NCI-H1694 treated with DMSO at 0.1 percent for 48 hours (cell line): ENCODE results near the gene LAMB1.
"Not testable (repeated sequence)": the region's sequence is repeated elsewhere in the genome, so short reads cannot be mapped to it uniquely, and the experiment has no call there.

ENCODE experiments used
- DNase-seq: peaks from one replicate; lab custom pipeline; 2025; lab: John Stamatoyannopoulos, UW

Gene LAMB1

DNA sequence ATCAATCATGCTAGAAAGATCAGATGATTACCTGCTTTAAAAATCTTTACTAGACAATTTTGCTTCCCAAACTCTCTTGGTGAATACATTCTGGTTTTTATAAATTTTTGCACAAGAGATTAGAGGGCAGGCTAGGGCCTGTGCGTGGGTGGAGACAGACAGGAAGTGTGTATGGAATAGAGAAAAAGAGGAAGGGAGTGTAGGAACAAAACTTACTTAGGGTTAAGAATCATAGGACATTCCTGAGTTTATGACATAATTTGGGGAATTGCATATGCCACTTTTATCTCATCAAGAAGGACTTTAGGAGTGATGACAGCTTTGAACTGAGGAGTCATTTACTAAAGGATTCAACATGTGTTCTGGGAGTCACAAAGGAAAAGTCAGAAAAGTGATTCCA, 31.3 kb downstream of the LAMB1 start:
- DNase-seq = no peak

DNA sequence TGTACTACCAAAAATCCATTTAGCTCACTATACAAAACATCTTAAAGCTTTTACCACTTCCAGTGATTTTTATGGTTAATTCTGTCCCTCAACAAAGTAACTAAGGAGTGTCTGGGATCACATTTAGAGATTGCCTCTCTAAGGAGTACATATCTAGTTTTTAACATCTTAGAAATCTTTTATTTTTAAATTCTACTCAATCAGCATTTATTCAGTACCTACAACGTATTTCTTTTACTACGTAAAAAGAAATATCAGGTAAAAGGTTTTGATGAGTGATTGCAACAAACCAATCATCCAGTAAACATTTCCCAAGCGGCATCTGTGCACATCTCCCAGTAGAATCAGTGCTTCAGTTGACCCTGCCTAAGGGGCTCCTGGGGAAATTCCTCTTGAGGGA, 31.9 kb downstream of the LAMB1 start:
- DNase-seq = no peak

DNA sequence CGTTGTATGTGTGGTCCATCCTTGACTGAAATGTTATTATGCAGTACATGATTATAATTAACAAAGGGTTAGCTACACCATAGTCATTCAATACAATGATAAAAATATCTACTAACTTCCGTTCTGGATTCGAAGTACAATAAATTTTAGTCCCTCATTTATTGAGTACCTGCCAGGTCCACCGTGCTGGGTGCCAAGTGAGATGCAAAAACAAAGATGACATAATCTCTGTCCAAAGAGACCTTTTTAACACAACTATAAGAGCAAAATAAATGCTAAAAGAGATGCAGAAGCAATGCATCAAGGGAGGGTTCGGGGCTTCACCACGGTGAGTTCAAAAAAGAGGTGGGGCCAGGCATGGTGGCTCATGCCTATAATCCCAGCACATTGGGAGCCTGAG, 33.1 kb downstream of the LAMB1 start:
- DNase-seq = no peak

DNA sequence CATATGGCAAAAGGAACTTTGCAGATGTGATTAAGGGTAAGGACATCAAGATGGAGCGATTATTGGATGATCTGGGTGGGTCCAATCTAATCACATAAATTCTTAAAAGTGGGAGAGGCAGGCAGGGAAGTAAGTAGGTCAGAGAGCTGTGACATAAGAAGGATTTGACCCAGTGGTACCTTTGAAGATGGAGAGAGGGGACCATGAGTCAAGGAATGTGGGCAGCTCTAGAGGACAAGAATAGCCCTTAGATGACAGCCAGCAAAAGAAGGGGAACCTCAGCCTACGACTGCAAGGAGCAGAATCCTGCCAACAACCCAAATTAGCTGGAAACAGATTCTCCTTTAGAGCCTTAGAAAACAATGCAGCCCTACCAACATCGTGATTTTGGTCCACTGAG, 34.5 kb downstream of the LAMB1 start:
- DNase-seq = no peak

DNA sequence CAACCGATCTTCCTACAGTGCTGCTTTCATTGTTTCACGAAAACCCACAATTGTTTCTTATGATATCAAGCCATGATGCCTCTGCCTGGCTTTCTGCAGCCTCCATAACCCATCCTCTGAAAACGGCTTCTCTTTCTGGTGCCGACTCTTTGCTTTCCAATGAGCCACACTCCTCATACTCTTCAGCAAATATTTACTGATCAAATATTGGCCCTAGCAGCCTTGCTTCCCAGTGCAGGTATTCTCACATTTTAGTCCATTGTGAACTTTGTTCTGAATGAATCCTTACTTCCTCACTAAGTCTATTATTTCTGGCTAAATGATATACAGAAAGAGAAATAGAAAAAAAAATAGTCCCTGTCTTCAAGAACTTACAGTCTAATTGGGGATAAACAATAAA, 35.5 kb downstream of the LAMB1 start:
- no peak for DNase-seq

DNA sequence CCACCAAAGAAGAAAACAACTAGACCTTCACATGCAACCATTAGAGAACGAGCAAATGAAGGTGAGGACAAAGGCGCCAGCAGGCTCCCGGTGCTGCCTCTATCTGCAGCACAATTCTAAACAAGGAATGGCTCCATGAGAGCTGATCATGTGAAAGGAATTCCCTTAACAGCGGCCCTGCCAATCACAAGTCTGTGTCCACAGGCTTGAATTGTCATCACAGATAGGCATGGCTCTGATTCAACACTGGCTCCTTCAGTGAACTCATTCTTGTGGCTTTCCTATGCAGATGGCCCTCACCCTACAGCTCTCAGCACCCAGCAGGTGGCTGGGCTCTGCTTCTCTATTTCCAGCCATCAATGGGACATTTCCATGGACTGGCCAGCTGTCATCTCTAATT, 36.2 kb downstream of the LAMB1 start:
- DNase-seq = peak; percentile 85

DNA sequence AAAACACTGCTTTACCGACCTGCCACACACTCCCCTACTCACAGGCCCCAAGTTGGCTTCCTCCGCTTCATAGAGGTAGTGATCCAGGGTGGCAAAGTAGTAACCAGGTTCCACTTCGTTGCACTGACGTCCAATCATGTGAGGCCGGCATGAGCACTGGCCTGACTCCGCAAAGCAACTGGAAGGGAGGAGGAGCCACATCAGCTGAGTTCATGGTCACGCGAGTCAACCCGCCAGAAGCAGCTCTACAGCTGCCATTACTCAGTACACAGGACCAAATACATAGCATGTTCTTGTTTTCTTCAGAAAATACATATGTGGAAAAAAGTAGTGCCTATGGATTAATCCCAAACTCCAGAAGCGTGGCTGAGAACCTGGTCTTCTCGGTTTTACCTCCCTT, 38.5 kb downstream of the LAMB1 start:
- no peak for DNase-seq

DNA sequence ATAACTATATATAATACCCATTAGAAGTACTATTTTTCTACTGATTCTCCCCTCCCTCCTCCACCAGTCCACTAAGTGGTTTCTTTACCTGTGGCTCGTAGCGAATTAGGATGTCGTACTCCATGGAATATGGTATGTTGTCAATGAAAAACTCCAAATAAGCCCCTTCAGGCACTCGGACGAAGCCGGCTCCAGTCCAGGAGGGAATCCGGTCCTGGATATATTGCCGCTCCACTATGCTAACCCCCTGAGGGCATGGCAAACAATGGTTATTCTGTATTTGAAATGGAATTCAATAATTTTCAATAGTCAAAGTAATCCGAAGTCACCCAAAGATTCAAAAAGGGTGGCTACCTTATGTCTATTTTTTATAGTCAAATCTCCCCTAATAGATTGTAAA, 40.1 kb downstream of the LAMB1 start:
- DNase-seq = no peak

DNA sequence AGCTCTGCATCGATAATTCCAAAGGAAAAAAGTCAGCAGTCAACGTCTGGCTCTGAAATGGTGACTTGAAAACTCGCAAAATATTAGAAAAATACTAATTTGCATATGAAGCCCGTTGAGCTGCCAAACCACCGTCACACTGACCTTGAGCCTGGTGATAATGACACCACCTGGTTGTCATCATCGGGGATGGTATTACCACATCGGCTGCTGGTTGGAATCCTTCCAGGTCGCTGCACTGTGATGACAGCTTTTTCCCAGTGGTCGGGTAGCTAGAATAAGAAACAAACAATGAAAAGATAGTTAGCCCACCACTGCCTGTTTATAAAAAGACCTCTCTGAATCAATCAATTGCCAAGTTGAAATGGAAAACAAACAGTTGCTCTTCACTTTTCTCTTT, 41.6 kb downstream of the LAMB1 start:
- peak; percentile 55 for DNase-seq

DNA sequence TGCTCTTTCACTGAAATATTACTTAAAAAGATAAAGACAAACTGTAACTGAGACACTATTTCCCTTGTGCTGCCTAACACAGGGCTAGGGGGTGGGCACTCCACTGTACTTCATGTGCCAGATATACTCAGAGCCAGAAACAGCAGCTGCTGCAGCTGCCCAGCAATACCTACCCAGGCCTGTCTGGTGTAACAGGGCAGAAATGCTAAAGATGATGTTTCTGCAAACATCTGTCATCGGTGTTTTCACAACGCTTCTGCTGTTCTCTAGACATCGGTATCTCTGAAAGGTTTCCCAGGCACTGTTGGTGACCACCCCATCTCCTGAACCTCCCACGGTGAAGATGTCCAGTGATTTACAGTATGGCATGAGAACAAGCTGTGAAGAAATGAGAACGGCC, 42.7 kb downstream of the LAMB1 start:
- peak; percentile 91 for DNase-seq

DNA sequence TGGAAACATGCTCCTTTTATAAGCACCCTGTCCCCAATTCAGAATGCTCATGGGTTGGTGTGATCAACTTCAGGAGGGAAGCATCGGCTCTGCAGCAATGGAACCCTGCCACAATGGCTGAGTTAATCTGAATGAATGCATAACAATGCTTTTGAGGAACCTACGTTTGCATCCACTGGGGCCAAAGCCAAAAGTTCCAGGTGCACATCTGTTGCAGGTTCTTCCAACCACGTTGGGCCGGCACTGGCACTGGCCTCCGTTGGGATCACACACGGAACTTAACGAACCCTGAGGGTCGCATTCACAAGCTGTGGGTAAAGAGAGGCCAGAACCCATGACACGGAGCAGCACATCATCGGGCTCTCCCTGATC, 43.4 kb downstream of the LAMB1 start:
- no peak for DNase-seq

DNA sequence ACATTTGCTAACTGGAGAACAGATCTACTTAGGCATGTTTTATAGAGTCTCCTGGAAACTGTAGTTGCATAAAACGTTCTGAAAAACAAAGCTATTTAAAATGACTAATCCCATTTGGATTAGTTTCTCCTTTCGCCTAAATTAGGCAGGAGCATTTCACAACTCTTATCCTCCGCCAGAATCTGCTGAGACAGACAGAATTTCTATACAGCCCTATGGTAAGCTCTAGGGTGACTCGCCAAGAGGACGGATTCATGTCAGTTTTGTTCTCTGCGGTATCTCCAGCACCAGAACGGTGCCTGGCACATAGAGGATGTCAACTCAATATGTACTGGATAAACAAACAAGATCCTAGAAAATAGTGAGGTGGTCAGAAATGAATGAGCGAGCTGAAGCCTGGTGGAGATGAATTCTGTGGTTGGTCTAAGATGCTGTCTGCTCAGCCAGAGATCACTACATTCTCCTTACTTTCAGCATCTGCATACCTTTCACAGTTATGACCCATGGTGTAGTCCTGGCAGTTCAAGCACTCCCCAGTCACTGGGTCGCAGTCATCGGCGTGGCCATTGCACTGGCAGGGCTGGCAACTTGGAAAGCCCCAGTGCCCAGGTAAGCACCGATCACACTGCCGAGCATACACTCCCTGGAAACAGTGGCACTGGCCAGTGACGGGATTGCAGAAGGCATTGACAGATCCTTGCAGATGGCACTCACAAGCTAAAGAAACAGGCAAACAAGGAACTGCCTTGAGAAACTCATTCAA, 44.0 kb downstream of the LAMB1 start:
- no peak for DNase-seq

DNA sequence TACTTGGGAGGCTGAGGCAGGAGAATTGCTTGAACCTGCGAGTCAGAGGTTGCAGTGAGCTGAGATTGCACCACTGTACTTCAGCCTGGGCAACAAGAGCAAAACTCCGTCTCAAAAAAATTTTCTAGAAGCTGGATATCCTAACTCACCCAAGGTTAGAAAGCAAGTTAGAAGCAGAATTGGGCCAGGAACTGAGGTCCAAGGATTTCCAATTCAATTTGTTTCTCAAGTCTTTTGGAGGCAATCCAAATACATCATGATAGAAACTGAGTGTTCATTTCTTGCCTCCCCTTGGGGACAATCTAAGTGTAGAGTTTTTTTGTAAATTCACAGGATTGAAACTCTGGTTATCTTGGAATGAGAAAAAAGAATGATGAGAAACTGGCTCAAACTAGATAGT, 45.5 kb downstream of the LAMB1 start:
- no peak for DNase-seq

DNA sequence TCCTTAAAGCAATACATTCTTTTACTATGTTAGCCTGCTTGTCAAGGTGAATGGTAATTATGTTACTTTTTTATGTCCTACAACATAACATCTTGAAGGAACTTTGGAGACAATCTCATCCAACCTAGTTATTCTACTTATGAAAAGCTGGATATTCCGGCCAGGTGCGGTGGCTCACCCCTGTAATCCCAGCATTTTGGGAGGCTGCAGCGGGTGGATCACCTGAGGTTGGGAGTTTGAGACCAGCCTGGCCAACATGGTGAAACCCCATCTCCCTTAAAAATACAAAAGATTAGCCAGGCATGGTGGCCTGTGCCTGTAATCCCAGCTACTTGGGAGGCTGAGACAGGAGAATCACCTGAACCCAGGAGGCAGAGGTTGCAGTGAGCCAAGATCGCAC, 46.0 kb downstream of the LAMB1 start:
- DNase-seq = not testable (repeated sequence)

DNA sequence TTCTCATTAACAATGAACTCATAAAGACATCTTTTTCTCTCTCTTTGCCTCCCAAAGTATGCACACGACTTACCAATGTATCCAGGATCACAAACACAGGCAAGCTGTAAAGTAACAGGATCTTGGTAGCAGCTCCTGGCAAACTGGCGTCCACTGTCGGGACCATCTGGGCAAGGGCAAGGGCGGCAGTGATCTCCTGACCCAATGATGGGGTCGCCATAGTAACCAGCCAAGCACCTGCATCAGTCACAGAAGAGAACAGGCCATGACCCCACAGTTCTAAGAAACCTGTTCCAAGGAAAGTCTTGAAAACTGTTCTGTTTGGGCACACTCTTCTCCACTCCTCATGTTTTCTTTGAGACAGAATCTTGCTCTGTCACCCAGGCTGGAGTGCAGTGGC, 47.6 kb downstream of the LAMB1 start:
- DNase-seq = no peak

DNA sequence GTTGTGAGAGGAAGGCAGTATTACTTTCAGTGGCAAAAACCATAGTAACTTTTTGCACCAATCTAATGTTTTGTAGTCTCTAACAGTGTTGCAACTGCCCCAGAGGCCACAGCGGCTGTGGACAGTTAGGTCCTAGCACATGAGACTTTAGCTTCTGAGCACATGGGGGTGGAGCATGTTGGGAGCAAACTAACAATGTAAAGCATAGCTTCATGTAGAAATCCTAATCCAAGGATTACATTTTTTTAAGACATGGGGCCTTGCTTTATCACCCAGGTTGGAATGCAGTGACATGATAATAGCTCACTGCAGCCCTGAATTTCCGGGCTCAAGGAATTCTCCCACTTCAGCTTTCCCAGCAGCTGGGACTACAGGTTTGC, 49.0 kb downstream of the LAMB1 start:
- no peak for DNase-seq

DNA sequence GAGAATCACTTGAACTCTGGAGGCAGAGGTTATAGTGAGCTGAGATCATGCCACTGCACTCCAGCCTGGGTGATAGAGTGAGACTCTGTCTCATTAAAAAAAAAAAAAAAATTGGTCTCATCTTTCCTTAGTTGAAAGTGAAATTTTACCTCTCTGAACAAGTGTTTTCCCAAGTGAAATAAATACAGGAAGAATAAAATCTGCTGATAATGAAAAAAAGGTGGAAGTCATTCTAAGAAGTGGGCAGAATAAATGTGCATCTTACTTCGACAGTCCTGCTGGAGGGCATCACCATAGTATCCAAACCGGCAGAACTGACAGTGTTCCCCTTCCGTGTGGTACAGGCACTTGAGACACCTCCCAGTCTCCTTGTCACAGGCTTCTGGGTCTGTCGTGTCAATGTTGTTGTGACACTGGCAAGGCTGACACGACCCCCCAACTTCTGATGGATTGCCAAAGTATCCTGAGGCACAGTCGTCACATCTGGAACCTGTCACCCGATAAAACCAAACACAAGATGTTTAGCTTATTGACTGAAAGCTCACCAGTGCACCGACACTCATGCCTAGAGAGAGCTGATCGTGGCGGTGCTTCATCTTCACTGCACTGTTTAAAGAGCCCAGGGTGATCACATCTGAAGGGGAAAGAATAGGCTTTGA, 49.6 kb downstream of the LAMB1 start:
- DNase-seq = no peak

DNA sequence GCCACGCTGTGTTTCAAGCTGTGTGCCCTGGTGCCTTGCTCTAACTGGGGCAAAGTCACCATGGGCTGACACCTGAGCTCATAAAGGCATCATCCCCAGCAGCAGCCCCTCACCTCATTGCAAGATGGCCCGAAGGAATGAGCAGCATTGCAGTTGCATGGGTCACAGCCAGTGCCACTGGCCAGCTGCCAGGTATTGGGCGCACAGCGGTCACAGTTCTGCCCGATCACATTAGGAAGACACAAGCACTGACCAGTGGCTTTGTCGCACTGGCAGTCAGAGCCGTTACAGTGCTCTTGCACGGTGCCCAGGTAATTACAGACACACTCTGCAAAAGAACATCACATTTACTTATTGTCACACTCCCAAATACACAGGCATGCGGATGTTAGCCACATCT, 51.1 kb downstream of the LAMB1 start:
- no peak for DNase-seq

DNA sequence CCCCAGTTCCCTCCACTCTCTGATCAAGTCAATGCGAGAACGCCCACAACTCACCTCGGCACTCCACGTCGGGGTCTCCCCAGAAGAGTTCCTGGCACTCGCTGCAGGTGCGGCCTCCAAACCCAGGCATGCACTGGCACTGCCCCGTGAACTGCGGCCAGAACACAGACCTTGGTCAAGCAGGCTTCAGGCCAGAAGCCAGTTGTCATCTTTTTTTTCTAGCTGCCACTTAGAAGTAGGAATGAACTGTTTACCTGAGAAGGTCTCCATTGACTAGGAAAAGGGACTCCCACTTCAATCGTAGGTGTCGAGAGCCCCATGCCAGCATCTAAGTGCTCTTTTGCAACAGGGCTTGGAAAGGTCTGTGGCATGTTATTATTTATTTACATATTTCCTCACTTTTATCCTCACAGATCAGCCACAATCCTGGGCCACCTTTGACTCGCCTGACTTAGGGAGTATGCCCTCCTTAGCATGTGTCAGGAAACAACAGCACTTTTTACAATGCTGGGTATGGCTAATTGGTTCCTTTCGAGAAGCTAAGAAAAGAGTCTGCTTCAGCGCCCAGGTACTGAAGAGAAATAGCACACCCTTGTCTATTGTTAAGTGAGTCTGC, 51.7 kb downstream of the LAMB1 start:
- no peak for DNase-seq

DNA sequence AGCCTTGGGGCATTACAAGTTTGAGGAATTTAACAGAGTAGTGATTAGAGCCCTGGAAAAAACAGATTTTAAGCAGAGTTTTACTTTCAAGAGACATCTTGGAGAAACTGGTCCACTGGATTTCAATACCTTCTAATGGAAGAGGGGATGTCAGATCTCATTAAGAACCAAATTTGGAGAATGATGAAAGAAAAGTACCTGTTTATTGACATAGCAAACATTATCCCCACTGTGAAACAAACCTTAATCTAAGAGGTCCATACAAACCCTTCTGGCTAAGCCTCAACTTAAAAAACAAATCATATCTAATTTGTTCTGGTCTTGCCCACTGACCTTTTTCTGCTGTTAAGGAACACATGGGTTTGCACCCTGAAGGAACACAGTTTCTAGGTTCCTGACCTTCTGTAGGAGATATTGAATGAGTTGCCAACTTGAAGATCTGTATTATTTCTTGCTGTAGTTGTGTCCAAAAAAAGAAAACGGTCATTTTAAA, 53.5 kb downstream of the LAMB1 start:
- no peak for DNase-seq

DNA sequence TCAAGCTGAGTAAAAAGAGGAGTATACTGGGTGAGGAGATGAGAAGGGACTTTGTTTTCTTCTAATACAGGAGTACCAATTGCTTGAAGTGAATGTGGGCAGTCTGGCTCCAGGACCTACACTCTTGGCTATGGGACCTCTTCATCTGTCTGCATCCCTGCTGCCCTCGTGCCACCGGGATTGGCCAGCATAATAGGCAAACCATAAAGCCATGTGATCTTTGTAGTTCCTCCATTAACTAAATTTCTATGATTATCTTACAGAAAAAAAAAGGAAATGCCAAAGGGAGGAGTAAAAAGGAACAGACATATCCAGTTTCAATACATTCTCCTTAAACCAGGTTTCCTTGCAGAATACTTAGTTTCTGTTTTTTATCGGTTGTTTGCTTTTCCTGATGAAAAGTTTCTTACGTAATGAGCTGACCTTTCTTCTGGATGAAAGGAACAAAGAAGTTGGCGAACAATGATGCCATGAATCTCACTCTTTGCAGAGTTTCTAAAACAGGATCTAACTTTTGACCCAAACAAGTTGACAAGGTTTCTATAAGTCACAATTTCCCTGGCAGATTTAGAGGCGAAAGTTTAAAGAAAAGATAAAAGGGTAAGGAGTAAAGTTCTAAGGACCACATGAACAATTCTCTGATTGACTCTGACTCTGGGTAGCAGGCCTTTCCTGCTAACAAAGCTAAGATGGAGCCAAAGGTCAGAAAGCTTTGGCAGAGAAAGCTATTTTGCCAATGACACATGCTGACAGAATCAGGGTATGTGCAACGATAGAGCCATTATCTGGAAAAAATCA, 54.1 kb downstream of the LAMB1 start:
- DNase-seq = no peak

DNA sequence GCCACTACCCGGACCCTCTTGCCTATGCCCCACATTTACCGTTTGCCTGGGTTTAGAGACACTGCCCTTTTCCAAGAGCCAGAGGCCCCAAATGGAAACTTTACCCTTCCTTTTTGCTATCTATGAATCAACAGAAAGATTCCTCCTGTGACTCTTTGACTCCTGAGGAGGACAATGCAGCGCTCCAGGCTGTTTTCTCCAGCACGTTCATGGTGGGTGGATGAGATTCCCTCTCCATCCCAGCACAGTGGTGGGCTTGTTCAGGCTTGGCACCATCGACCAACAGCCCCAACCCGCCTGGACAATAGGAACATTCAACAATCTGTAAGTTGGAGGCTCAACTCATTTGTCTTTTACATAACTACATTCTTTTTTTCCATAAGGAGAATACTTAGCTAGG, 56.1 kb downstream of the LAMB1 start:
- DNase-seq = no peak

DNA sequence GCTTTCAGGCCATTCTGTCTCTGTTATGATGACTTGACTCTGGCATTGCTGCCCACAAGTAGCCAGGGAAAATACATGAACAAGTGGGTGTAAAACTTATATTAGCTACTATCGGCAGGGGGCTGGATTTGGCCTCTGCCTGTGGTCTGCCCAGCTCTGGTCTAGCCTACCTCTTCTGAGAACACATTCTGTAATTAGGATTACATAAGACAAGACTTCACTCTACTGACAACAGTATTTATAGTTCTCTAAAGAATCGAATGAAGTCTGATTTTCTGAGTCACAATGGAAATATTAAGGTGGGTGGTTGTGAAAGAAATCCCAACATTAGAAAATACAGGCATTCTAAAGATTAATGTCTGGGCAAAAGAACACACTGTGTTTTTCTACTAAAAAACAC, 56.5 kb downstream of the LAMB1 start:
- DNase-seq = no peak
